Endothelial cell (in vitro differentiated cells): ENCODE data around the gene ARL3. TPM values are rescaled to one million over a fixed set of nuclear protein-coding genes. Genes with fewer than 3 reads are reported as not detected.

ENCODE experiments used
- DNase-seq: peaks from one replicate; pipeline ENCODE4 v3.0.0; 2021; ENCODE audit warnings: low spot score
- H3K27ac Mint-ChIP-seq: one replicate; pipeline ENCODE4 v1.8.0; 2021; ENCODE audit warnings: mixed read lengths, inconsistent platforms; ENCODE audit not compliant: unreplicated experiment
- H3K27me3 Mint-ChIP-seq: one replicate; pipeline ENCODE4 v1.8.0; 2021; ENCODE audit warnings: mild to moderate bottlenecking, moderate library complexity, mixed read lengths, inconsistent platforms; ENCODE audit not compliant: unreplicated experiment
- H3K36me3 Mint-ChIP-seq: one replicate; pipeline ENCODE4 v1.8.0; 2021; ENCODE audit warnings: mild to moderate bottlenecking, low read depth, mixed read lengths, inconsistent platforms; ENCODE audit not compliant: unreplicated experiment
- H3K4me1 Mint-ChIP-seq: one replicate; pipeline ENCODE4 v1.8.0; 2021; ENCODE audit warnings: mild to moderate bottlenecking, mixed read lengths, inconsistent platforms; ENCODE audit not compliant: unreplicated experiment
- H3K4me3 Mint-ChIP-seq: one replicate; pipeline ENCODE4 v1.8.0; 2021; ENCODE audit warnings: mild to moderate bottlenecking, mixed read lengths, inconsistent platforms; ENCODE audit not compliant: unreplicated experiment
- H3K9me3 Mint-ChIP-seq: one replicate; pipeline ENCODE4 v1.8.0; 2021; ENCODE audit warnings: mixed read lengths, inconsistent platforms; ENCODE audit not compliant: unreplicated experiment
- total RNA-seq: library from RNA; stranded (reverse); fragmentation: NEBNext Ultra II Directional; extraction: Animal tissue kit (Norgen Biotek cat#: 25700); gene quantifications from one replicate; pipeline ENCODE4 v1.2.1, GENCODE V29; 2021; ENCODE audit not compliant: unreplicated experiment
- TF ChIP-seq, protein P1 (sequence below): fragments of 200-600 bp; sonication (generic); IDR thresholded peaks from one replicate; pipeline ENCODE4 v1.5.0; 2021; ENCODE audit warnings: antibody characterized with exemption; ENCODE audit not compliant: unreplicated experiment

The ARL3 gene
- total RNA-seq, 1 donor from 2014 or later, result 9.0 TPM

- TF ChIP-seq, protein P1, sequence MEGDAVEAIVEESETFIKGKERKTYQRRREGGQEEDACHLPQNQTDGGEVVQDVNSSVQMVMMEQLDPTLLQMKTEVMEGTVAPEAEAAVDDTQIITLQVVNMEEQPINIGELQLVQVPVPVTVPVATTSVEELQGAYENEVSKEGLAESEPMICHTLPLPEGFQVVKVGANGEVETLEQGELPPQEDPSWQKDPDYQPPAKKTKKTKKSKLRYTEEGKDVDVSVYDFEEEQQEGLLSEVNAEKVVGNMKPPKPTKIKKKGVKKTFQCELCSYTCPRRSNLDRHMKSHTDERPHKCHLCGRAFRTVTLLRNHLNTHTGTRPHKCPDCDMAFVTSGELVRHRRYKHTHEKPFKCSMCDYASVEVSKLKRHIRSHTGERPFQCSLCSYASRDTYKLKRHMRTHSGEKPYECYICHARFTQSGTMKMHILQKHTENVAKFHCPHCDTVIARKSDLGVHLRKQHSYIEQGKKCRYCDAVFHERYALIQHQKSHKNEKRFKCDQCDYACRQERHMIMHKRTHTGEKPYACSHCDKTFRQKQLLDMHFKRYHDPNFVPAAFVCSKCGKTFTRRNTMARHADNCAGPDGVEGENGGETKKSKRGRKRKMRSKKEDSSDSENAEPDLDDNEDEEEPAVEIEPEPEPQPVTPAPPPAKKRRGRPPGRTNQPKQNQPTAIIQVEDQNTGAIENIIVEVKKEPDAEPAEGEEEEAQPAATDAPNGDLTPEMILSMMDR, result peak; percentile 80
- no peak overlapping the region for H3K4me3 Mint-ChIP-seq
- H3K36me3 Mint-ChIP-seq, result peaks cover 7% of the 10 kb centered on the region
- no peak overlapping the region for H3K27ac Mint-ChIP-seq
- peaks cover 12% of the 10 kb centered on the region for H3K4me1 Mint-ChIP-seq
- no peaks in the 10 kb centered on the region for H3K9me3 Mint-ChIP-seq
- DNase-seq, result peak; percentile 91
- H3K27me3 Mint-ChIP-seq, result peaks cover 2% of the 10 kb centered on the region
Observed at GRCh38 chr10:102729029-102730026, 15.1 kb upstream of the ARL3 start.

GRCh38 chr10:102727037-102727818 is 13.0 kb upstream of the ARL3 start:
- H3K4me3 Mint-ChIP-seq, result peak overlapping the region; percentile 16
- TF ChIP-seq, protein P1, result no peak
- DNase-seq, result no peak
- H3K4me1 Mint-ChIP-seq, result peaks cover 12% of the 10 kb centered on the region
- peaks cover 12% of the 10 kb centered on the region for H3K36me3 Mint-ChIP-seq
- H3K27ac Mint-ChIP-seq, result peak overlapping the region; percentile 77
- no peaks in the 10 kb centered on the region for H3K9me3 Mint-ChIP-seq
- peaks cover 2% of the 10 kb centered on the region for H3K27me3 Mint-ChIP-seq

- H3K9me3 Mint-ChIP-seq, result no peaks in the 10 kb centered on the region
- H3K36me3 Mint-ChIP-seq, result peaks cover 12% of the 10 kb centered on the region
Observed at GRCh38 chr10:102726274-102726673, 12.1 kb upstream of the ARL3 start.

GRCh38 chr10:102723989-102724388 is 9.8 kb upstream of the ARL3 start:
- H3K4me1 Mint-ChIP-seq, result peaks cover 21% of the 10 kb centered on the region
- no peak for DNase-seq
- peaks cover 12% of the 10 kb centered on the region for H3K36me3 Mint-ChIP-seq
- TF ChIP-seq, protein P1, result no peak
- H3K27me3 Mint-ChIP-seq, result peaks cover 2% of the 10 kb centered on the region
- H3K4me3 Mint-ChIP-seq, result peak overlapping the region; percentile 15
- no peak overlapping the region for H3K27ac Mint-ChIP-seq
- no peaks in the 10 kb centered on the region for H3K9me3 Mint-ChIP-seq

More at GRCh38 chr10:102726274-102726673, 12.1 kb upstream of the ARL3 start:
- no peak overlapping the region for H3K4me3 Mint-ChIP-seq
- no peak for DNase-seq
- TF ChIP-seq, protein P1, result no peak
- peaks cover 18% of the 10 kb centered on the region for H3K4me1 Mint-ChIP-seq
- no peak overlapping the region for H3K27ac Mint-ChIP-seq
- peaks cover 2% of the 10 kb centered on the region for H3K27me3 Mint-ChIP-seq
